SU-DHL-6 (cell line): ENCODE data around the gene RBM43.

ENCODE experiments used
- H2AFZ ChIP-seq: fragments of 200-600 bp; sonication (generic); 2 replicates; pipeline ENCODE4 v1.6.1; 2014; ENCODE audit warnings: low read depth, mild to moderate bottlenecking, moderate library complexity, mixed read lengths, antibody characterized with exemption, low read length; ENCODE audit not compliant: severe bottlenecking
- H3F3A ChIP-seq: fragments of 200-600 bp; shearing (Covaris generic); 2 replicates; pipeline ENCODE4 v1.6.0; 2016; ENCODE audit warnings: antibody characterized with exemption, mild to moderate bottlenecking; ENCODE audit not compliant: insufficient read depth
- H3K27ac ChIP-seq: fragments of 200-600 bp; sonication (generic); 2 replicates; pipeline ENCODE4 v1.5.1; 2016; ENCODE audit warnings: low read depth, mild to moderate bottlenecking, low read length, moderate library complexity, mixed read lengths
- H3K27me3 ChIP-seq: fragments of 200-600 bp; sonication (generic), shearing (Covaris generic); 2 replicates; pipeline ENCODE4 v1.6.0; 2014; ENCODE audit warnings: mild to moderate bottlenecking, low read length
- H3K36me3 ChIP-seq: fragments of 200-600 bp; sonication (generic); 2 replicates; pipeline ENCODE4 v1.6.1; 2014; ENCODE audit warnings: mild to moderate bottlenecking, low read length, mixed read lengths
- H3K4me2 ChIP-seq: fragments of 300-600, 200-600 bp; shearing (Covaris generic), sonication (generic); 2 replicates; pipeline ENCODE4 v1.6.0; 2014; ENCODE audit warnings: low read length, low read depth, mild to moderate bottlenecking; ENCODE audit not compliant: poor library complexity, severe bottlenecking
- H3K4me3 ChIP-seq: fragments of 200-600 bp; sonication (generic); 2 replicates; pipeline ENCODE4 v1.5.1; 2014; ENCODE audit warnings: antibody characterized with exemption, low read length, mild to moderate bottlenecking, mixed read lengths; ENCODE audit not compliant: insufficient read depth, poor library complexity, severe bottlenecking
- H3K79me2 ChIP-seq: fragments of 200-600 bp; sonication (generic); 2 replicates; pipeline ENCODE4 v1.6.1; 2014; ENCODE audit warnings: mild to moderate bottlenecking, low read length, moderate library complexity; ENCODE audit not compliant: insufficient read depth
- H3K9ac ChIP-seq: fragments of 200-600 bp; sonication (generic); 2 replicates; pipeline ENCODE4 v1.7.0; 2014; ENCODE audit warnings: mild to moderate bottlenecking, low read length
- H3K9me2 ChIP-seq: fragments of 200-600 bp; sonication (generic); replicated peaks from 2 replicates; pipeline ENCODE4 v1.6.1; 2014; ENCODE audit warnings: low read length; ENCODE audit not compliant: insufficient read depth
- H3K9me3 ChIP-seq: fragments of 200-600 bp; sonication (generic); 2 replicates; pipeline ENCODE4 v1.6.1; 2014; ENCODE audit warnings: low read length, mixed read lengths; ENCODE audit not compliant: insufficient read depth
- H4K20me1 ChIP-seq: fragments of 200-600 bp; sonication (generic); 2 replicates; pipeline ENCODE4 v1.6.1; 2014; ENCODE audit warnings: low read depth, mild to moderate bottlenecking, antibody characterized with exemption, low read length, moderate library complexity, mixed read lengths
- EZH2phosphoT487 ChIP-seq: fragments of 200-600 bp; sonication (generic), shearing (Covaris generic); conservative IDR thresholded peaks from 2 replicates; pipeline ENCODE4 v1.6.1; 2018; ENCODE audit warnings: mild to moderate bottlenecking, antibody characterized with exemption, low read length, moderate library complexity, mixed read lengths
- TF ChIP-seq, protein P1 (sequence below): fragments of 200-600 bp; sonication (generic); IDR thresholded peaks from one replicate; pipeline ENCODE4 v1.5.1; 2017; ENCODE audit warnings: antibody characterized with exemption, mild to moderate bottlenecking, low read length, moderate library complexity; ENCODE audit not compliant: insufficient read depth, poor library complexity, severe bottlenecking

The RBM43 gene

DNA sequence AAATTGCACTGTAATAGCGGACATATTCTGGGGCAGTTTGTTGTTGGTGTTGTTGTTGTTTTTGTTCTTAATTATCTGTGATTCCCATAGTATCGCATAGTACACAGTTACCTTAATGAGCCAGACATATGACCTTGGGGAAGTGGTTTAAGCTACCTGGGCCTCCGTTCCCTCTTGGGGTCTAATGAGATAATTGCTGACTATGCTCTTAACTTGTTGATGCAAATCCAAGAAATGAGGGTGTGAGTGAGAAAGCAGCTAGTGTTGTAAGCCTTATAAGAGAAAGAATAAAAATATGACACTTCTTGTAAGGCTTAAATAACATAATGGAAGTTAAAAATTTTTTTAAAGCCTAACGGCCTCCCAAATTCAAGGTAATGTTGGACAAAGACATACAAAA lies 20.7 kb upstream of the RBM43 start:
- no peaks in the 10 kb centered on the region for H3K27me3 ChIP-seq
- H3K36me3 ChIP-seq: no peaks in the 10 kb centered on the region
- no peaks in the 10 kb centered on the region for H3K9me3 ChIP-seq
- no peak overlapping the region for H3K27ac ChIP-seq
- H3K79me2 ChIP-seq: no peaks in the 10 kb centered on the region
- no peak overlapping the region for H3K9ac ChIP-seq
- TF ChIP-seq, protein P1, sequence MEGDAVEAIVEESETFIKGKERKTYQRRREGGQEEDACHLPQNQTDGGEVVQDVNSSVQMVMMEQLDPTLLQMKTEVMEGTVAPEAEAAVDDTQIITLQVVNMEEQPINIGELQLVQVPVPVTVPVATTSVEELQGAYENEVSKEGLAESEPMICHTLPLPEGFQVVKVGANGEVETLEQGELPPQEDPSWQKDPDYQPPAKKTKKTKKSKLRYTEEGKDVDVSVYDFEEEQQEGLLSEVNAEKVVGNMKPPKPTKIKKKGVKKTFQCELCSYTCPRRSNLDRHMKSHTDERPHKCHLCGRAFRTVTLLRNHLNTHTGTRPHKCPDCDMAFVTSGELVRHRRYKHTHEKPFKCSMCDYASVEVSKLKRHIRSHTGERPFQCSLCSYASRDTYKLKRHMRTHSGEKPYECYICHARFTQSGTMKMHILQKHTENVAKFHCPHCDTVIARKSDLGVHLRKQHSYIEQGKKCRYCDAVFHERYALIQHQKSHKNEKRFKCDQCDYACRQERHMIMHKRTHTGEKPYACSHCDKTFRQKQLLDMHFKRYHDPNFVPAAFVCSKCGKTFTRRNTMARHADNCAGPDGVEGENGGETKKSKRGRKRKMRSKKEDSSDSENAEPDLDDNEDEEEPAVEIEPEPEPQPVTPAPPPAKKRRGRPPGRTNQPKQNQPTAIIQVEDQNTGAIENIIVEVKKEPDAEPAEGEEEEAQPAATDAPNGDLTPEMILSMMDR: no peak
- no peak for TF ChIP-seq EZH2phosphoT487
- no peaks in the 10 kb centered on the region for H3F3A ChIP-seq
- H4K20me1 ChIP-seq: no peaks in the 10 kb centered on the region
- H2AFZ ChIP-seq: no peak overlapping the region
- no peak overlapping the region for H3K4me3 ChIP-seq
- H3K4me2 ChIP-seq: no peak overlapping the region
- no peaks in the 10 kb centered on the region for H3K9me2 ChIP-seq

DNA sequence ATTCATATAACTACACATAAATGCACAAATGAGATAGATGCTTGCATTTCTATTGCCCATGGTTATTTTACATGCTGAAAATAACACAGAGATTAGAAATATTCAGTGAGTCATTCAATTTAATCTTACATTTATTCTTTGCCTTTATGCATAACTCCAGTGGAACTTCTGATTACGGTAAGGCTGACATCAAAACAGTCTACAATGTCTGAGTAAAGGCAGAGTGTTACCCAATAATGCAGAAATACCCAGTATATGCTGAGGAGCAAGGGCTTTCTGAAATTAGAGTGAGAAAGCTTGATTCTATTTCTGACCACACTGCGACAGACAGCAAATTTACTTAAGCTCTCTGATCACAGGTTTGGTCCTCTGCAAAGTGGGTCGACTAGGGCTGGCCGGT lies 18.6 kb upstream of the RBM43 start:
- H3F3A ChIP-seq: no peaks in the 10 kb centered on the region

DNA sequence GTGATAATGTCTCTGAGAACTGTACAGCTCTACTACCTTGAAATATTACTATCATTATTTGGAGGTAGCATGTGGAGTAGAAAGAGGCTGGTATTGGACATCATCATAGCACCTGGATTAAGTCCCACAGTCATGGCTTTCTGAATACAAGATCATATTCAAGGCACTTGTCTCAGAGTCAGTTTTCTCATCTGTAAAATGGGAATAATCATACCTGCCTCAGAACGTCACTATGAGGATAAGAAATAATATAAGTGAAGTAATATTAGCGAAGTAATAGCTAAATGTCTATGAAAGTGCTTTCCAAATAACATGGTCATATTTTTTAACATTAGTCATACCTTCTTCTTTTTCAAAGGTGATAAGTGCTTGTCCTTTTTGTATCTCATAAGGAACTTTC lies 16.8 kb upstream of the RBM43 start:
- no peak for TF ChIP-seq EZH2phosphoT487
- TF ChIP-seq, protein P1: no peak
- no peaks in the 10 kb centered on the region for H3K27me3 ChIP-seq
- H4K20me1 ChIP-seq: no peaks in the 10 kb centered on the region
- no peaks in the 10 kb centered on the region for H3K9me3 ChIP-seq
- no peaks in the 10 kb centered on the region for H3F3A ChIP-seq
- no peak overlapping the region for H3K4me2 ChIP-seq
- H3K27ac ChIP-seq: no peak overlapping the region
- H3K79me2 ChIP-seq: no peaks in the 10 kb centered on the region
- H3K36me3 ChIP-seq: no peaks in the 10 kb centered on the region
- H3K9ac ChIP-seq: no peak overlapping the region
- H3K4me3 ChIP-seq: no peak overlapping the region
- no peaks in the 10 kb centered on the region for H3K9me2 ChIP-seq
- no peak overlapping the region for H2AFZ ChIP-seq

More for the DNA sequence above, 18.6 kb upstream of the RBM43 start:
- H3K79me2 ChIP-seq: no peaks in the 10 kb centered on the region
- no peaks in the 10 kb centered on the region for H4K20me1 ChIP-seq
- H3K9me2 ChIP-seq: no peaks in the 10 kb centered on the region
- no peak overlapping the region for H3K4me3 ChIP-seq
- TF ChIP-seq, protein P1: no peak
- no peak for TF ChIP-seq EZH2phosphoT487
- no peak overlapping the region for H3K9ac ChIP-seq
- H3K9me3 ChIP-seq: no peaks in the 10 kb centered on the region
- H3K27me3 ChIP-seq: no peaks in the 10 kb centered on the region
- no peak overlapping the region for H3K4me2 ChIP-seq
- H3K27ac ChIP-seq: no peak overlapping the region
- H3K36me3 ChIP-seq: no peaks in the 10 kb centered on the region
- H2AFZ ChIP-seq: no peak overlapping the region

DNA sequence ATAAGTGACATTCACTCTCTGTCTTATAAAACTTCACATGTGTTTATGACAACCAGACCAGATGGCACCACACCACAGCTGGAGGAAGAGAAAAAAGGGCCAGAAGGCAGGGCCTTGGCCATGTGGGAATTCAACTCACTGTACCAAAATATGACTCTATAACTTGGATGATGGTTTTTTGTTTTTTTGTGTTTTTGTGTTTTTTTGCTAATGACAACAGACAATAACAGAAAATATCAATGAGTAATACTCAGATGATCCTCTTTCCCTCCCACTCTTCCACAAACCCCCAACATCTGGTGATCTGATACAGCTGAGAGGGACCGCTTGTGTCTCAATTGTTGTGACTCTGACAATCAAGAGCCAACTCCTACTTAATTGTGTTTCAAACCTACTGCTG lies 15.4 kb upstream of the RBM43 start:
- H3K9ac ChIP-seq: no peak overlapping the region
- H3K27ac ChIP-seq: no peak overlapping the region
- no peaks in the 10 kb centered on the region for H3K36me3 ChIP-seq
- H3K79me2 ChIP-seq: no peaks in the 10 kb centered on the region
- no peak overlapping the region for H2AFZ ChIP-seq
- H4K20me1 ChIP-seq: no peaks in the 10 kb centered on the region
- H3K4me3 ChIP-seq: no peak overlapping the region
- H3F3A ChIP-seq: no peaks in the 10 kb centered on the region
- H3K9me2 ChIP-seq: no peaks in the 10 kb centered on the region
- TF ChIP-seq EZH2phosphoT487: no peak
- TF ChIP-seq, protein P1: no peak
- H3K27me3 ChIP-seq: no peaks in the 10 kb centered on the region
- no peak overlapping the region for H3K4me2 ChIP-seq
- no peaks in the 10 kb centered on the region for H3K9me3 ChIP-seq
